A549 (cell line): ENCODE data around the gene CD68.

Experiments
- CEBPB ChIP-seq, 2 experiments: fragments of >200 bp in 1 of 2; sonication (Bioruptor Twin) in 1 of 2; formaldehyde crosslinking in 1 of 2; IDR thresholded peaks; 2 replicates each; pipeline ENCODE4 v1.6.1; 2012 to 2016
- POLR2AphosphoS2 ChIP-seq: conservative IDR thresholded peaks from 2 replicates; pipeline ENCODE4 v1.6.1; 2012; ENCODE audit warnings: low read length, improper control_type of control experiment, inconsistent platforms
- TP53 ChIP-seq: fragments of 250-450 bp; sonication (Bioruptor Pico); IDR thresholded peaks from 2 replicates; pipeline ENCODE4 v1.5.0; 2021; ENCODE audit warnings: mild to moderate bottlenecking, moderate library complexity

- TF ChIP-seq TP53 (CRISPR knock-in tag) (no peak), CEBPB (IDR thresholded peaks at IDR 0.05) (no peak), POLR2AphosphoS2 (no peak)
These were observed 29.9 kb upstream of the CD68 start for GRCh38 chr17:7549401-7550055.
